Measurements from ENCODE around the gene CCDC51. TPM values are rescaled to one million over a fixed set of nuclear protein-coding genes. Genes with fewer than 3 reads are reported as not detected.

CCDC51 gene
- total RNA-seq, 1 experiment from 2014 or later = 11.8 TPM

DNA sequence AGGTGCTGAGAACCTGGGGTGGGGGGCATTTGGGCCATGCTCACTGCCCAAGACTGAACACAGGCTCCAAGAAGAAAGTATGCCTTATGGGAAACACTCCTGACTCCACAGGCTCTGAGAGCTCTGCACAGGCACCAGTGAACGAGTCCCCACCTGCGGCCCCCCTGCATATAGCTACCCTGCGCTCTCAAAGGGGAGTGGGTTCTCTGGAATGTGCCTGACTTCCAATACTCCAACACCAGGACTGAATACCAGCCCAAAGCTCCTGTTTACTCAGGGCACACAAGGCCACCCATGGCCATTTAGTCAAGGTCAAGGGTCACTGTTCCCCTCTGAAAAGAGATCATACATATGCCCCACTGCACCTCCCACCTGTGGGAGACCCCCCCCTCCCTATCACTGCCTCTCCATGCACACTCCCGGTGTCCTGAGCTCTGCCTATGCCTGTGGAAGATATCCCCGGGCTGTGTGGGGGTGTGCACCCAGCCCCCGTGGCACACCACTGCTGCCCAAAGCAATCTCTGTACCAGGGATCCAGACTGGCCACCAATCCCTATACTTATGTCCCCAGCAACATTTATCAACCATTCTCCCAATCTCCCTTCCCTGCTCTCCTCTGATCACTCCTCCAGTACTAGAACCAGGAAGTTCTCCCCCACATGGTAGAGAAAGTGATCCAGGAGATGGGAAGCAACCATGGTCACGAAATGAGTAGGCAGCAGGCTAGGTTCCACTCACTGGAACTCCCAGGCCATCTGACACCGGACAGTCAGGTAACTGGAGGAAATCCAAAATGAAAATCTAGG is 8.5 kb downstream of the CCDC51 start:
- CTCF ChIA-PET = no interaction called here
- Histone ChIP-seq H3K9me3 (ENCODE audit: low read depth, low read length, poor library complexity, severe bottlenecking) (no peaks in the 10 kb centered on the region), H3K36me3 (ENCODE audit: insufficient read depth, low read length, poor library complexity, severe bottlenecking) (no peaks in the 10 kb centered on the region), H3K4me3 (ENCODE audit: low read depth, low read length, poor library complexity, severe bottlenecking) (no peak overlapping the region), H3K27me3 (replicated peaks; ENCODE audit: insufficient read depth, low read depth, low read length, poor library complexity) (no peaks in the 10 kb centered on the region), H3K27ac (ENCODE audit: low read depth, low read length, poor library complexity, severe bottlenecking) (no peak overlapping the region), H3K4me1 (ENCODE audit: insufficient read depth, low read length, poor library complexity, severe bottlenecking) (peaks cover 7% of the 10 kb centered on the region)
- POLR2A ChIA-PET (ENCODE audit: low non-redundant PET) = interaction anchor here (0.6 kb wide), 1 partner anchor 191 kb away, joined by 3 read pairs; no protein-coding TSS in a partner anchor
- BruUV-seq (replicated peaks) = no TSS peak
- TF ChIP-seq EZH2 (IDR thresholded peaks at IDR 0.05; ENCODE audit: borderline replicate concordance, low read depth, low read length, poor library complexity, severe bottlenecking) = no peak
- TF ChIP-seq, protein P1, sequence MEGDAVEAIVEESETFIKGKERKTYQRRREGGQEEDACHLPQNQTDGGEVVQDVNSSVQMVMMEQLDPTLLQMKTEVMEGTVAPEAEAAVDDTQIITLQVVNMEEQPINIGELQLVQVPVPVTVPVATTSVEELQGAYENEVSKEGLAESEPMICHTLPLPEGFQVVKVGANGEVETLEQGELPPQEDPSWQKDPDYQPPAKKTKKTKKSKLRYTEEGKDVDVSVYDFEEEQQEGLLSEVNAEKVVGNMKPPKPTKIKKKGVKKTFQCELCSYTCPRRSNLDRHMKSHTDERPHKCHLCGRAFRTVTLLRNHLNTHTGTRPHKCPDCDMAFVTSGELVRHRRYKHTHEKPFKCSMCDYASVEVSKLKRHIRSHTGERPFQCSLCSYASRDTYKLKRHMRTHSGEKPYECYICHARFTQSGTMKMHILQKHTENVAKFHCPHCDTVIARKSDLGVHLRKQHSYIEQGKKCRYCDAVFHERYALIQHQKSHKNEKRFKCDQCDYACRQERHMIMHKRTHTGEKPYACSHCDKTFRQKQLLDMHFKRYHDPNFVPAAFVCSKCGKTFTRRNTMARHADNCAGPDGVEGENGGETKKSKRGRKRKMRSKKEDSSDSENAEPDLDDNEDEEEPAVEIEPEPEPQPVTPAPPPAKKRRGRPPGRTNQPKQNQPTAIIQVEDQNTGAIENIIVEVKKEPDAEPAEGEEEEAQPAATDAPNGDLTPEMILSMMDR (conservative IDR thresholded peaks at IDR 0.05; ENCODE audit: low read depth, low read length) = no peak
- no peak for DNase-seq (ENCODE audit: low spot score)
- intact Hi-C loops (cut with micrococcal nuclease; ENCODE audit: unreplicated experiment) = loop anchor here (5.0 kb wide), 1 partner anchor 159 kb away; no protein-coding TSS in a partner anchor

DNA sequence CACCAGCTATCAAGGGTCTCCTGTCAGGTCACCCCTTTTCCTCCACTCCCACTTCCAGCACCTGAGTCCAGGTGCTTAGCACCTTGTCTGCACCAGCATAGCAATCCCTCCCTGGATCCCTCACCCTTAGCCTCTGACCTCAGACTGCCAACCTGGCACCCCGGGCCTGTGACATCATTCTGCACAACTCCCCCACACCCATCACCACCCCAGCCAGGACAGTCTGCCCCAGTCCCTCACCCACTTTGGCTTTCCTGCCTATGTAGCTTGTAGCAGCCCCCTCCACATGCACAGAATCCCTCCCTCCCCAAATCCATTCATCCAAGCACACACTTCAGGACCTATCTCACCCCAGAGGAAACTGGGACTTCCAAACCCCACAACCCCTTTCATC is 9.2 kb downstream of the CCDC51 start:
- Histone ChIP-seq H3K27me3 (replicated peaks; ENCODE audit: insufficient read depth, low read depth, low read length, poor library complexity) (no peaks in the 10 kb centered on the region), H3K4me3 (ENCODE audit: low read depth, low read length, poor library complexity, severe bottlenecking) (no peak overlapping the region), H3K27ac (ENCODE audit: low read depth, low read length, poor library complexity, severe bottlenecking) (no peak overlapping the region), H3K9me3 (ENCODE audit: low read depth, low read length, poor library complexity, severe bottlenecking) (no peaks in the 10 kb centered on the region), H3K4me1 (ENCODE audit: insufficient read depth, low read length, poor library complexity, severe bottlenecking) (peaks cover 7% of the 10 kb centered on the region), H3K36me3 (ENCODE audit: insufficient read depth, low read length, poor library complexity, severe bottlenecking) (no peaks in the 10 kb centered on the region)
- no peak for DNase-seq (ENCODE audit: low spot score)
- intact Hi-C loops (cut with micrococcal nuclease; ENCODE audit: unreplicated experiment) = loop anchor here (5.0 kb wide), 1 partner anchor 158 kb away; no protein-coding TSS in a partner anchor
- POLR2A ChIA-PET (ENCODE audit: low non-redundant PET) = no interaction called here
- BruUV-seq (replicated peaks) = no TSS peak
- CTCF ChIA-PET = no interaction called here
- TF ChIP-seq EZH2 (IDR thresholded peaks at IDR 0.05; ENCODE audit: borderline replicate concordance, low read depth, low read length, poor library complexity, severe bottlenecking) = no peak
- TF ChIP-seq, protein P1 (conservative IDR thresholded peaks at IDR 0.05; ENCODE audit: low read depth, low read length) = no peak

DNA sequence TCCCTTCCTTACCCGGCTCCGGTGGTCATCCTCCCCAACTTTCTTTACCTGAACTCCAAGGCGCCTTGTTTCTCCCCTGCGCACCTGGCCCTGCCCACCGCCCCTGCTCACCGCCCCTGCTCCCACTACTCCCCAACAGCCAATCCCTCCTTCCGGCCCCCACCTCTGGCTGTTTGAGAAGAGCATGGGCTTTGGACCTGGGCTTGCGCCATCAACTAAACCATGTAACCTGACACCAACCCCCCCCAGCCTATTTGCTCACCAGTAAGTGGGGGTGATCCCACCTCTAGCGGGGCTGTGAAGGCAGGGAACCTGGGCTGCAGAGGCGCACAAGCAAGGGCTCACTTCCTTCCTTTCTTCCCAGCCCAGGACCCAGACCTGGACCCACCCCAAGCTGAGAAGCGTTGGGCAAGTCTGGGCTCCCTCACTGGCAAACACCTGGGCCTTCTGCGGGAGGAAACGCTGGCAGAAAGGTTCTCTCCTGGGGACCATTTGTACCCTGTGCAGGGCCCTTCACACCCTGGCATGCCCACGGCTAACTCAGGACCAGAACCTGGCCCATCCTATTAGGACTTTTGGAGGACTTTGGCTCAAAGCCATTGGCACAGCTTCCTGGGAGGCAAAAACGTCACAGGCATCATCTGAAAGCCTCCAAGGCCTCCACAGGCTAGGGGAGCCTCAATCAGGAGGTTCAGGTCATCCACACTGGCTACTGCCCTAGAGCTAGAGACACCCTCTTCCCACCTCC is 9.8 kb downstream of the CCDC51 start, which contains the start of gene PLXNB1:
TSS of gene PLXNB1 (minus strand) at position 127 of the 748 bp plus-strand sequence. CDS start 5,475 bp downstream, outside the sequence.
- ChIA-PET POLR2A (ENCODE audit: low non-redundant PET) (no interaction called here), CTCF (no interaction called here)
- no peaks in the 10 kb centered on the region for H3K27me3 ChIP-seq (replicated peaks; ENCODE audit: insufficient read depth, low read depth, low read length, poor library complexity)
- H3K36me3 ChIP-seq (ENCODE audit: insufficient read depth, low read length, poor library complexity, severe bottlenecking) = no peaks in the 10 kb centered on the region
- no peak for TF ChIP-seq EZH2 (IDR thresholded peaks at IDR 0.05; ENCODE audit: borderline replicate concordance, low read depth, low read length, poor library complexity, severe bottlenecking)
- TF ChIP-seq, protein P1 (conservative IDR thresholded peaks at IDR 0.05; ENCODE audit: low read depth, low read length) = no peak
- H3K4me1 ChIP-seq (ENCODE audit: insufficient read depth, low read length, poor library complexity, severe bottlenecking) = peaks cover 7% of the 10 kb centered on the region
- intact Hi-C loops (cut with micrococcal nuclease; ENCODE audit: unreplicated experiment) = loop anchor here (5.0 kb wide), 1 partner anchor 158 kb away; no protein-coding TSS in a partner anchor
- peak within 1 kb of the TSS; percentile 77 for H3K27ac ChIP-seq (ENCODE audit: low read depth, low read length, poor library complexity, severe bottlenecking)
- H3K9me3 ChIP-seq (ENCODE audit: low read depth, low read length, poor library complexity, severe bottlenecking) = no peaks in the 10 kb centered on the region
- peak within 1 kb of the TSS; percentile 62 for H3K4me3 ChIP-seq (ENCODE audit: low read depth, low read length, poor library complexity, severe bottlenecking)
- no TSS peak for BruUV-seq (replicated peaks)
- DNase-seq (ENCODE audit: low spot score) = peak; percentile 40
